Measurements from ENCODE around the gene WNK1. TPM values are rescaled to one million over a fixed set of nuclear protein-coding genes. Genes with fewer than 3 reads are reported as not detected.
"Not testable (repeated sequence)": the region's sequence is repeated elsewhere in the genome, so short reads cannot be mapped to it uniquely, and the experiment has no call there.

The WNK1 gene
- total RNA-seq, 2 experiments from 2014 or later, result 139 to 140 TPM

DNA sequence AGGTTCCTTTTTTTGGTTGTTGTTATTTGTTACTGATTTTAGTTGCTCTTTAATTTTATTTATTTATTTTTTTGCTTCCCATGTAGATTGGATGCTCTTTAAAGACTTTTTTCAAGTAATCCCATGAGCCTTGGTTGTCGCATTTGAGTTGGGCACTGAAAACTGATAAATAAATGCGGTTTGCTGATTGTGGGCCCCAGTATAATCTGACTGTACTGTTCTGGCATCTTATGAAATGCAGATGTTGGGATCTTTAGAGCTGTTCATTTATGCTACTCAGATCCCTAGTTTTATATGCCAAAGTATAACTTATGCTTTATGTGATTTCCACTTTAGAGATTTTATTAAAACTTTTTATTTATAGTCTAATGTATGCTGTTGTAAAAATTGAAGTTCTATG, 33.3 kb downstream of the WNK1 start:
- Mint-ChIP-seq H3K4me1 (ENCODE audit: low read depth) (peaks cover 66% of the 10 kb centered on the region), H3K4me3 (no peak overlapping the region), H3K27ac (no peak overlapping the region), H3K9me3 (no peaks in the 10 kb centered on the region), H3K27me3 (no peaks in the 10 kb centered on the region), H3K36me3 (no peaks in the 10 kb centered on the region)
- no peak for DNase-seq
- intact Hi-C loops (cut with micrococcal nuclease), result no loop called here
- POLR2A ChIA-PET, result no interaction called here
- CTCF ChIA-PET, result no interaction called here

DNA sequence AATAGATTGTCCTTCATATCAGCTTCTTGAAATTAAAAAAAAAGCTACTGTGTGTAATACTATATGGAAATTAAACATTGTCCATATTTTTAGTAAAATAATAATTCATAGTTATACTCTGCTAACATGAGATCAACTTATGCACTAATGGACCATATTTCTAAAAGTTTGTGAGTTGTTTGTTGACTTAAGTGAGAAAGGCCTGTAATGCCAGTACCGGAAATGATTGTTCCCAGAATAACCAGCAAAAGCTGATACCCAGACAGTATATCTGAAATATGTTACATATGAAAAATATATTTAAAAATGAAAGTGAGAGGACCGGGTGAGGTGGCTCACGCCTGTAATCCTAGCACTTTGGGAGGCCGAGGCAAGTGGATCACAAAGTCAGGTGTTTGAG, 35.9 kb downstream of the WNK1 start:
- POLR2A ChIA-PET, result no interaction called here
- Mint-ChIP-seq H3K4me1 (ENCODE audit: low read depth) (peaks cover 74% of the 10 kb centered on the region), H3K27me3 (no peaks in the 10 kb centered on the region), H3K36me3 (peaks cover 3% of the 10 kb centered on the region), H3K4me3 (no peak overlapping the region), H3K27ac (no peak overlapping the region), H3K9me3 (no peaks in the 10 kb centered on the region)
- intact Hi-C loops (cut with micrococcal nuclease), result no loop called here
- CTCF ChIA-PET, result interaction anchor here (0.7 to 1.7 kb wide), 3 partner anchors 26 to 110 kb away, joined by 3 to 5 read pairs (median 3); no protein-coding TSS in a partner anchor
- DNase-seq, result no peak

DNA sequence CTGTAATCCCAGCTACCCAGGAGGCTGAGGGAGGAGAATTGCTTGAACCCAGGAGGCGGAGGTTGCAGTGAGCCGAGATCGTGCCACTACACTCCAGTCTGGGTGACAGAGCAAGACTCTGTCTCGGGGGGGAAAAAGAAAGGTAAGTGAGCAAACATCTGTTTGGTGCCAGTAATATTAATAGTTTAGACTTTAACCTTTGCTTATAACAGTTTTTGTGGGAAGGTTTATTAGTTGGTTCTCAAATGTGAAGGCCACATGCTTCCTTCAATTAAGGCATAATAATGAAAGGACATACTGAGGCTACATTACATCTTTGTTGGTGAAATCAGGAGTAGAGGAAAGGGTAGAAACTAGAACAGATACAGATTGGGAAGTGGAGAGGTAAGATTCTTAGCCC, 36.4 kb downstream of the WNK1 start:
- H3K4me3 Mint-ChIP-seq, POLR2A ChIA-PET, DNase-seq, H3K36me3 Mint-ChIP-seq, H3K27ac Mint-ChIP-seq, H3K27me3 Mint-ChIP-seq, H3K9me3 Mint-ChIP-seq: not testable (repeated sequence)
- peaks cover 77% of the 10 kb centered on the region for H3K4me1 Mint-ChIP-seq (ENCODE audit: low read depth)
- intact Hi-C loops (cut with micrococcal nuclease), result loop anchor here (1.0 kb wide), 1 partner anchor 7 kb away; no protein-coding TSS in a partner anchor
- CTCF ChIA-PET, result interaction anchor here (1.2 to 1.7 kb wide), 2 partner anchors 26 to 38 kb away, joined by 3 to 5 read pairs; no protein-coding TSS in a partner anchor

DNA sequence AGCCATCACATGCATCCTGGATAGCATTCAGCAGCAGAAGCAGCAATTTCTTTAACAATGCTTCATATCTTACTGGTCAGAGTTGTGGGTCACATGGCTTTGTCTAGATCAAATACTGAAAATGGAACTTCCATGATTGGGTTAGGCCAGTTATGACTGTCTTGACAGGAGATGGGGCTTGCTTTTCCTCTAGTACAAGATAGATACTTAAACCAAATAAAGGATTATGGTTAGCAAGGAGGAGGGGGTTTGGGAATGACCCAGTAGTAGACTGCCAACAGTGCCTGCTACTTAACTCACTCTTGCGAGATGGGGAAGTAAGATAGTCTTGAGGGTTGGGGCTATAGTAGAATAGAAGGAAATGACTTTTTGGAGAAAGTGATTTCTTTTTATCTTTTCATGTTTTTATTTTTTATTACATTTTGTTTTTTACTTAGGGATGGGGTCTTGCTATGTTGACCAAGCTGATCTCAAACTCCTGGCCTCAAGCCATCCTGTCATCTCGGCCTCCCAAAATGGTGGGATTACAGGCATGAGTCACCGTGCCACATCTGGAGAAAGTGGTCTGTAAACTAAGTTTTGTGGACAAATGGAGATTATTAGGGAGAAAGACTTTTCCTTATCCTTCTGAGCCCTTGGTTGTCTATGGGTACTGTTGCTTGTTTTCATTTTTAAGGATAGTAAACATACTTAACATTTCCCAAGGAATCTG, 37.6 kb downstream of the WNK1 start:
- ChIA-PET CTCF (interaction anchor here (0.6 to 3.2 kb wide), 3 partner anchors 10 to 123 kb away, joined by 3 to 19 read pairs (median 3); partner anchors contain the start of gene WNK1), POLR2A (no interaction called here)
- Mint-ChIP-seq H3K27ac (no peak overlapping the region), H3K27me3 (no peaks in the 10 kb centered on the region), H3K36me3 (peaks cover 3% of the 10 kb centered on the region), H3K9me3 (no peaks in the 10 kb centered on the region), H3K4me3 (no peak overlapping the region), H3K4me1 (ENCODE audit: low read depth) (peaks cover 82% of the 10 kb centered on the region)
- intact Hi-C loops (cut with micrococcal nuclease), result loop anchor here (1.0 kb wide), 1 partner anchor 9 kb away; no protein-coding TSS in a partner anchor
- DNase-seq, result no peak

DNA sequence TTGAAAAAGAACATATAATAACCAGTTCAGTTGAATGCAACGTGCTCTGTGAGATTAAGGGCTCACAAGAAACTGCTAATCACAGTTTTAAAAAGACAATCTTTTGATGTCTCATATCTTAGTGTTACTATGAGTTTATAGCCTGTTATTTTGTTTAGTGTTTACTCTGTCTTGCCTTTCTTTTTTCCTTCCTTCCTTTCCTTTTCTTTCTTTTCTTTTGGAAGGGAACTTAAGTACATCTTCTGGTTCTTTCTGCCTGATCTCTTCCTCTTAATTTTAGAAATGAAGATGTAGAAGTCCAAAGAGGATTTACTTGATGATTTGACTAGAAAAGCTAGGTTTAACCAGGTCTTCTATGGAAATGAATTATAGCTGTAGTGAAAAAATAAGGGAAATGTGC, 38.2 kb downstream of the WNK1 start:
- peaks cover 86% of the 10 kb centered on the region for H3K4me1 Mint-ChIP-seq (ENCODE audit: low read depth)
- DNase-seq, result no peak
- H3K9me3 Mint-ChIP-seq, result no peaks in the 10 kb centered on the region
- H3K4me3 Mint-ChIP-seq, result no peak overlapping the region
- H3K36me3 Mint-ChIP-seq, result peaks cover 3% of the 10 kb centered on the region
- H3K27ac Mint-ChIP-seq, result no peak overlapping the region
- POLR2A ChIA-PET, result no interaction called here
- intact Hi-C loops (cut with micrococcal nuclease), result no loop called here
- H3K27me3 Mint-ChIP-seq, result no peaks in the 10 kb centered on the region
- CTCF ChIA-PET, result interaction anchor here (0.6 to 3.2 kb wide), 3 partner anchors 11 to 121 kb away, joined by 3 to 19 read pairs (median 3); partner anchors contain the start of gene WNK1

DNA sequence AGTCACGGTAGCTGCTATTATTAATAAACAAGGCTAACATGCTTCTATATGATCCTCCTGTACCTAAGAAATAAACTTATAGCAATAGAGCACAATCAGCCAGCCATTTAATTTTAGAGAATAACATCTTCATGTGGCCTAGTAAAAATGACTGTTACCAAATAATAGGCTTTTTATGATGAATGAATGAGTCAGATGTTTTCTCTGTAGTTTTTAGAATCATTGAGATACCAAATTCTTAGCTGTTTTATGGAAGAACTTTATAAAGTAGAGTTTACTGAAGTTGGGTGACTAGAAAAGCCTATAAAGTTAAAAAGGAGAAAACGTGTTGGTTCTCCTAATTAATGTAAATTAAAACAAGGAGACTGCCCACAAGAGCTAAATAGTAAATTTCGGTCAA, 40.7 kb downstream of the WNK1 start:
- Mint-ChIP-seq H3K4me1 (ENCODE audit: low read depth) (peaks cover 91% of the 10 kb centered on the region), H3K27me3 (no peaks in the 10 kb centered on the region), H3K36me3 (peaks cover 3% of the 10 kb centered on the region), H3K4me3 (no peak overlapping the region), H3K27ac (peak overlapping the region; percentile 16), H3K9me3 (no peaks in the 10 kb centered on the region)
- POLR2A ChIA-PET, result interaction anchor here (0.6 to 2.0 kb wide), 5 partner anchors 12 to 217 kb away, joined by 3 to 5 read pairs (median 4); no protein-coding TSS in a partner anchor
- CTCF ChIA-PET, result interaction anchor here (1.0 to 3.2 kb wide), 6 partner anchors 9 to 217 kb away, joined by 3 to 19 read pairs (median 4); partner anchors contain the start of gene WNK1
- intact Hi-C loops (cut with micrococcal nuclease), result no loop called here
- no peak for DNase-seq

DNA sequence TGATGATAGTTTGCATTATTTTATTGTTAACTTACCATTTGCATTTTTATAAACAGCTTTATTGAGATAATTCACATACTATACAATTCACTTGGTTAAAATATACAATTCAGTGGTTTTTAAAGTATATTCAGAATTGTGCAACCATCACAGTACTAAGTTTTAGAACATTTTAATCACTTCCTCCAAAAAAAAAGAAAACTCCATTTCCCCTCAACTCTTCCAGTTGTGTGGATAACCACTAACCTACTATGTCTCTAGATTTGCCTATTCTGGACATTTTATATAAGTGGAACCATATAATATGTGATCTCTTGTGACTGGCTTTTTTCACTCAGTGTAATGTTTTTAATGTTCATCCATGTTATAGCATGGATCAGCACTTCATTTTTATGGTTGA, 41.3 kb downstream of the WNK1 start:
- POLR2A ChIA-PET, result interaction anchor here (0.8 to 2.0 kb wide), 3 partner anchors 16 to 126 kb away, joined by 3 to 5 read pairs (median 5); no protein-coding TSS in a partner anchor
- H3K9me3 Mint-ChIP-seq, result no peaks in the 10 kb centered on the region
- peak overlapping the region; percentile 74 for H3K27ac Mint-ChIP-seq

DNA sequence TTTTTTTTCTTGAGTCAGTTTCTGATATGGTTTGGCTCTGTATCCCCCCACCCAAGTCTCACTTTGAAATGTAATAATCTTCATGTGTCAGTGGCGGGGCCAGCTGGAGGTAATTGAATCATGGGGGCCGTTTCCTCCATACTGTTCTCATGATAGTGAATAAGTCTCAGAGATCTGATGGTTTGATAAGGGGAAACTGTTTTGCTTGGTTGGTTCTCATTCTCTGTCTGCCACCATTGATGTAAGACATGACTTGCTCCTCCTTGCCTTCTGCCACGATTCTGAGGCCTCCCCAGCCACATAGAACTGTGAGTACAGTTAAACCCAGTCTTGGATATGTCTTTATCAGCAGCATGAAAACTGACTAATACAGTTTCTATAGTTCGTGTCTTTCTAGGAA, 42.9 kb downstream of the WNK1 start:
- CTCF ChIA-PET, result interaction anchor here (1.2 to 4.3 kb wide), 4 partner anchors 20 to 219 kb away, joined by 6 to 26 read pairs (median 8); no protein-coding TSS in a partner anchor
- DNase-seq, result peak; percentile 85
- Mint-ChIP-seq H3K27ac (peak overlapping the region; percentile 79), H3K36me3 (peaks cover 3% of the 10 kb centered on the region), H3K4me3 (peak overlapping the region; percentile 35), H3K4me1 (ENCODE audit: low read depth) (peaks cover 81% of the 10 kb centered on the region), H3K9me3 (no peaks in the 10 kb centered on the region), H3K27me3 (no peaks in the 10 kb centered on the region)
- POLR2A ChIA-PET, result interaction anchor here (0.5 to 3.5 kb wide), 6 partner anchors 9 to 67 kb away, joined by 3 to 17 read pairs (median 4); partner anchors contain the start of gene WNK1
- intact Hi-C loops (cut with micrococcal nuclease), result loop anchor here (1.0 to 2.0 kb wide), 7 partner anchors 11 to 156 kb away; no protein-coding TSS in a partner anchor

More for the DNA sequence above, 41.3 kb downstream of the WNK1 start:
- no peaks in the 10 kb centered on the region for H3K27me3 Mint-ChIP-seq
- H3K4me3 Mint-ChIP-seq, result no peak overlapping the region
- no peak for DNase-seq
- intact Hi-C loops (cut with micrococcal nuclease), result loop anchor here (2.0 kb wide), 1 partner anchor 13 kb away; no protein-coding TSS in a partner anchor
- H3K36me3 Mint-ChIP-seq, result peaks cover 3% of the 10 kb centered on the region
- CTCF ChIA-PET, result interaction anchor here (1.6 to 1.9 kb wide), 2 partner anchors 39 to 218 kb away, joined by 4 to 7 read pairs; no protein-coding TSS in a partner anchor
- H3K4me1 Mint-ChIP-seq (ENCODE audit: low read depth), result peaks cover 90% of the 10 kb centered on the region

DNA sequence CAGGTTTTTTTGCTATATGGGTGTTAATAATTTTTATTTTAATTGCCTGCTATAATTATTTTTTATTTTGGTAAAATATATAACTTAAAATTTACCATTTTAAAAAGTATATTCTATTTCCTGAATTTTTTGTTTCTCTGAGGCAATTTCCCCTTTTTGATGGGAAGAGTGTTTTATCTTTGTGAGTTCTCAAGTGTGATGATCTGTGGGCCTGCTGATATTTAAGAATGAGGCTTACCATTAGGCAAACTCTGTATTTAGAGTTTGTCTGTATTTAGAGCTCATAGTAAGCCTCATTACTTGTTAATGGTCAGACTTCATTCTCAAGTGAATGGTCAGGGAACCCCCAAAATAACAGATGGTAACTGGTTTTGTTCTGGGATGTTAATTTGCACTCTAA, 48.0 kb downstream of the WNK1 start:
- Mint-ChIP-seq H3K9me3 (no peaks in the 10 kb centered on the region), H3K27ac (no peak overlapping the region), H3K4me1 (ENCODE audit: low read depth) (peaks cover 71% of the 10 kb centered on the region), H3K4me3 (no peak overlapping the region), H3K27me3 (no peaks in the 10 kb centered on the region), H3K36me3 (no peaks in the 10 kb centered on the region)
- ChIA-PET POLR2A (interaction anchor here (0.7 to 1.2 kb wide), 2 partner anchors 47 to 132 kb away, joined by 3 to 4 read pairs; no protein-coding TSS in a partner anchor), CTCF (interaction anchor here (1.3 kb wide), 1 partner anchor 10 kb away, joined by 3 read pairs; no protein-coding TSS in a partner anchor)
- intact Hi-C loops (cut with micrococcal nuclease), result no loop called here
- no peak for DNase-seq

DNA sequence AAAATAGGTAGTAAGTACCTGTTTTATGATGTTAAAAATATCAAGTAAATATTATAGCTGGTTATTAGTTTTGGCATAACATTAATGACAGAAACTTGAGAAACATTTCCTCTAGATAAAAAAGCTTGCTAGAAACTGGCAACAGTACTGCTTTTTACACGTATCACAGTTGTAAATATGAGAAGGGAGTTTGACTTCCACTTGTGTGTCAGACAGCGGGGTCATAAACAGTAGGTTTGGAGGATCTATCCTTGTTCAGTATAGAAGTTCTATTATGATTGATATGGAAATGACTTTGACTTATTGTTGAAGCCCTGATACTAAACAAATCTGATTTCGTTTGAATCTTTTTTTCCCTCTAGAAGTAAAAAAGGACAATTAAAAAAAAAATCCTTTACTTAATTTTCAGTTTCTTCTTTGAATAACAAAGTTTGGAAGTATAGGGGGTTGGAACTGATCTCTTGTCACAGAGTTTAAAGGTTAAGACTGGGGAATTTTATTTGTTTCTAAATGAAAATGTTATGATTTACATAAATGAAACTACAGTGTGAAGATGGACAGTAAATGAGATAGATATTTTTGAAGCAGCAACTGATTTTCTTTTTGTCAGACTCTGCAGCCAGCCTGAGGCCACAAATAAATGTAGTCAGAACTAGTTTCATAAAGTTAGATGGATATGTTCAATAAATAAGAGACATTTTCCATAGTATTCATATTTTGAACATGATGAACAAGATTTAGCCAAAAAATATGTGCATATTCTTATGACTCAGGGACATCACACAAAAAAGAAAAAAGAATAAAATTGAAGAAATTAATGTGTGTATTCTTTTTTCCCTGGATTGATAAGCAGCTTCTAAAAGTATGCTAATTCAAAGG, 50.1 kb downstream of the WNK1 start:
- no peak for DNase-seq
- peak overlapping the region; percentile 50 for H3K27ac Mint-ChIP-seq
- CTCF ChIA-PET, result no interaction called here
- peaks cover 69% of the 10 kb centered on the region for H3K4me1 Mint-ChIP-seq (ENCODE audit: low read depth)
- H3K9me3 Mint-ChIP-seq, result no peaks in the 10 kb centered on the region
- no peaks in the 10 kb centered on the region for H3K27me3 Mint-ChIP-seq
- peak overlapping the region; percentile 17 for H3K4me3 Mint-ChIP-seq
- H3K36me3 Mint-ChIP-seq, result no peaks in the 10 kb centered on the region
- intact Hi-C loops (cut with micrococcal nuclease), result no loop called here
- POLR2A ChIA-PET, result interaction anchor here (0.7 kb wide), 1 partner anchor 8 kb away, joined by 3 read pairs; no protein-coding TSS in a partner anchor

DNA sequence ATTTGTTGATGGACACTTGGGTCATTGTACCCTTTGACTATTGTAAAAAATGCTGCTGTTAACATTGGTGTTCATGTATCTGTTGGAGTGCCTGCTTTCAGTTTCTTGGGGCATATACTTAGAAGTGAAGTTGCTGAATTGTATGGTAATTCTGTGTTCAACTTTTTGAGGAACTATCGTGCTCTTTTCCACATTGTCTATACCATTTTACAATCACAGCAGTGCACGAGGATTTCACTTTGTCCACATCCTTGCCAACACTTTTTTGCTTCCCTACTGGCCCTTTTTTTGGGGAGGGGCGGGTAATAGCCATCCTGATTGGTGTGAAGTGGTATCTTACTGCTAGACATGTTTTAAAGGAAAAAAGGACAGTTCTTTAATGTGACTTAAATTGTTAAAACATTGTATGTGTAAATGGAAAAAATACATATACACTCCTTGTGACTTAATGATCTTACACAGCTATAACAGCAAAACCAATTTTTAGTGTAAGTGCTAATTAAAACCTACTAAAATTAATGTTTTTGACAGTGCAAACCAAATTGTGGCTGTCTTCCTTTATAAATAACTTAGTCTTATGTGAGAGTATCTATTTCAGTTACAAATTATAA, 52.7 kb downstream of the WNK1 start:
- Mint-ChIP-seq H3K27ac (no peak overlapping the region), H3K4me1 (ENCODE audit: low read depth) (peaks cover 72% of the 10 kb centered on the region), H3K4me3 (no peak overlapping the region), H3K9me3 (no peaks in the 10 kb centered on the region), H3K36me3 (no peaks in the 10 kb centered on the region), H3K27me3 (no peaks in the 10 kb centered on the region)
- ChIA-PET CTCF (interaction anchor here (0.9 to 1.6 kb wide), 3 partner anchors 10 to 12 kb away, joined by 3 to 6 read pairs (median 5); no protein-coding TSS in a partner anchor), POLR2A (interaction anchor here (1.0 to 1.5 kb wide), 3 partner anchors 10 to 132 kb away, joined by 3 to 4 read pairs (median 3); no protein-coding TSS in a partner anchor)
- no peak for DNase-seq
- intact Hi-C loops (cut with micrococcal nuclease), result no loop called here
